Skeletal muscle cell (primary cell): ENCODE results near the gene KIAA0930.
A peak's percentile ranks its signal among the peaks of the same experiment; 100 is the strongest.
"Not testable (repeated sequence)": the region's sequence is repeated elsewhere in the genome, so short reads cannot be mapped to it uniquely, and the experiment has no call there.

Source experiments
- DNase-seq: peaks from one replicate; pipeline ENCODE4 v3.0.0-alpha.2; 2010; ENCODE audit warnings: low read depth
- H3K4me3 ChIP-seq: 2 replicates; pipeline ENCODE4 v1.5.1; 2011; ENCODE audit warnings: low read depth, mild to moderate bottlenecking, control low read depth, low read length, moderate library complexity

Gene KIAA0930

GRCh38 chr22:45240810-45241631, at the start of gene KIAA0930:
Gene KIAA0930 (minus strand): TSS chr22:45240894. CDS start chr22:45240703, 191 bp downstream.
- no peak for DNase-seq
- peak within 1 kb of the TSS; percentile 66 for H3K4me3 ChIP-seq

- no peak for DNase-seq
- no peak overlapping the region for H3K4me3 ChIP-seq
Measured at GRCh38 chr22:45286854-45287551, 46.3 kb upstream of the KIAA0930 start.

- no peak for DNase-seq
- H3K4me3 ChIP-seq: no peak overlapping the region
Measured at GRCh38 chr22:45285263-45286058, 44.8 kb upstream of the KIAA0930 start.

GRCh38 chr22:45284705-45285262, 44.1 kb upstream of the KIAA0930 start, which contains the start of gene UPK3A:
Gene UPK3A (plus strand): TSS chr22:45284949. CDS start chr22:45285014, 65 bp downstream.
- peak within 1 kb of the TSS; percentile 3 for H3K4me3 ChIP-seq
- DNase-seq: no peak

GRCh38 chr22:45281010-45281409, 40.3 kb upstream of the KIAA0930 start:
- no peak for DNase-seq
- no peak overlapping the region for H3K4me3 ChIP-seq

- H3K4me3 ChIP-seq: no peak overlapping the region
- no peak for DNase-seq
Measured at GRCh38 chr22:45280587-45280980, 39.9 kb upstream of the KIAA0930 start.

GRCh38 chr22:45278125-45278524, 37.4 kb upstream of the KIAA0930 start:
- no peak overlapping the region for H3K4me3 ChIP-seq
- DNase-seq: no peak

GRCh38 chr22:45277720-45278119, 37.0 kb upstream of the KIAA0930 start:
- not testable (repeated sequence) for H3K4me3 ChIP-seq, DNase-seq

GRCh38 chr22:45276507-45277105, 35.9 kb upstream of the KIAA0930 start:
- no peak overlapping the region for H3K4me3 ChIP-seq
- no peak for DNase-seq

- DNase-seq: no peak
Measured at GRCh38 chr22:45273452-45274075, 32.9 kb upstream of the KIAA0930 start.

GRCh38 chr22:45272498-45272897, 31.8 kb upstream of the KIAA0930 start:
- no peak for DNase-seq
- H3K4me3 ChIP-seq: no peak overlapping the region

More at GRCh38 chr22:45273452-45274075, 32.9 kb upstream of the KIAA0930 start:
- H3K4me3 ChIP-seq: no peak overlapping the region

GRCh38 chr22:45271667-45272201, 31.0 kb upstream of the KIAA0930 start:
- H3K4me3 ChIP-seq: no peak overlapping the region
- no peak for DNase-seq

- no peak for DNase-seq
Measured at GRCh38 chr22:45270095-45271020, 29.7 kb upstream of the KIAA0930 start.

GRCh38 chr22:45268958-45269844, 28.5 kb upstream of the KIAA0930 start:
- H3K4me3 ChIP-seq: peak overlapping the region; percentile 61

More at GRCh38 chr22:45270095-45271020, 29.7 kb upstream of the KIAA0930 start:
- H3K4me3 ChIP-seq: no peak overlapping the region

GRCh38 chr22:45268167-45268957, 27.7 kb upstream of the KIAA0930 start:
- no peak for DNase-seq
- H3K4me3 ChIP-seq: peak overlapping the region; percentile 61

More at GRCh38 chr22:45268958-45269844, 28.5 kb upstream of the KIAA0930 start:
- DNase-seq: no peak

GRCh38 chr22:45265535-45265934, 24.8 kb upstream of the KIAA0930 start:
- H3K4me3 ChIP-seq: no peak overlapping the region
- DNase-seq: no peak
